Mesothelial cell of epicardium (in vitro differentiated cells): ENCODE measurements around the gene RANBP1. TPM values are rescaled to one million over a fixed set of nuclear protein-coding genes. Genes with fewer than 3 reads are reported as not detected.

ENCODE experiments used
- DNase-seq, 2 experiments: peaks; one replicate each; pipeline ENCODE4 v3.0.0; 2021; ENCODE audit warnings: low spot score in 2 of 2; ENCODE audit not compliant: unreplicated experiment in 2 of 2
- H3K27ac Mint-ChIP-seq: 2 replicates; pipeline ENCODE4 v1.8.0; 2021; ENCODE audit warnings: mixed read lengths
- H3K27me3 Mint-ChIP-seq: 2 replicates; pipeline ENCODE4 v1.8.0; 2021; ENCODE audit warnings: low read depth, mixed read lengths
- H3K36me3 Mint-ChIP-seq: 2 replicates; pipeline ENCODE4 v1.8.0; 2021; ENCODE audit warnings: mixed read lengths
- H3K4me1 Mint-ChIP-seq: 2 replicates; pipeline ENCODE4 v1.8.0; 2021; ENCODE audit warnings: mixed read lengths
- H3K4me3 Mint-ChIP-seq: 2 replicates; pipeline ENCODE4 v1.8.0; 2021; ENCODE audit warnings: mild to moderate bottlenecking, moderate library complexity, mixed read lengths
- H3K9me3 Mint-ChIP-seq: 2 replicates; pipeline ENCODE4 v1.8.0; 2021; ENCODE audit warnings: mixed read lengths
- total RNA-seq: library from RNA; stranded (reverse); gene quantifications from 3 replicates; pipeline ENCODE4 v1.2.1, GENCODE V29; 2021
- TF ChIP-seq, protein P1 (sequence below): fragments of 200-600 bp; sonication (generic); IDR thresholded peaks from one replicate; pipeline ENCODE4 v1.5.0; 2021; ENCODE audit warnings: antibody characterized with exemption; ENCODE audit not compliant: unreplicated experiment

RANBP1 gene
- total RNA-seq, 1 donor from 2014 or later = 154 TPM

DNA sequence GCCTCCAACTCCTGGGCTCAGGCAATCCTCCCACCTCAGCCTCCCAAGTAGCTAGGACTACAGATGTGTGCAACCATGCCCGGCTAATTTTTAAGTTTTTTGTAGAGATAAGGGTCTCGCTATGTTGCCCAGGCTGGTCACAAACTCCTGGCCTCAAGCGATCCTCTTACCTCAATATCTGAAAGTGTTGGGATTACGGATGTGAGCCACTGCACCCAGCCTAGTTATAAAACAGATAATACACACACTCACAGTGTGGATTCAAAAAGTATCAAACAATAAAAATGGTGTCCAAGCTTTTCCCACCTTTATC is 35.3 kb downstream of the RANBP1 start:
- Mint-ChIP-seq H3K4me3 (no peak overlapping the region), H3K36me3 (no peaks in the 10 kb centered on the region), H3K27ac (no peak overlapping the region), H3K9me3 (no peaks in the 10 kb centered on the region), H3K27me3 (no peaks in the 10 kb centered on the region), H3K4me1 (no peaks in the 10 kb centered on the region)
- TF ChIP-seq, protein P1, sequence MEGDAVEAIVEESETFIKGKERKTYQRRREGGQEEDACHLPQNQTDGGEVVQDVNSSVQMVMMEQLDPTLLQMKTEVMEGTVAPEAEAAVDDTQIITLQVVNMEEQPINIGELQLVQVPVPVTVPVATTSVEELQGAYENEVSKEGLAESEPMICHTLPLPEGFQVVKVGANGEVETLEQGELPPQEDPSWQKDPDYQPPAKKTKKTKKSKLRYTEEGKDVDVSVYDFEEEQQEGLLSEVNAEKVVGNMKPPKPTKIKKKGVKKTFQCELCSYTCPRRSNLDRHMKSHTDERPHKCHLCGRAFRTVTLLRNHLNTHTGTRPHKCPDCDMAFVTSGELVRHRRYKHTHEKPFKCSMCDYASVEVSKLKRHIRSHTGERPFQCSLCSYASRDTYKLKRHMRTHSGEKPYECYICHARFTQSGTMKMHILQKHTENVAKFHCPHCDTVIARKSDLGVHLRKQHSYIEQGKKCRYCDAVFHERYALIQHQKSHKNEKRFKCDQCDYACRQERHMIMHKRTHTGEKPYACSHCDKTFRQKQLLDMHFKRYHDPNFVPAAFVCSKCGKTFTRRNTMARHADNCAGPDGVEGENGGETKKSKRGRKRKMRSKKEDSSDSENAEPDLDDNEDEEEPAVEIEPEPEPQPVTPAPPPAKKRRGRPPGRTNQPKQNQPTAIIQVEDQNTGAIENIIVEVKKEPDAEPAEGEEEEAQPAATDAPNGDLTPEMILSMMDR = no peak
- DNase-seq = no peak

DNA sequence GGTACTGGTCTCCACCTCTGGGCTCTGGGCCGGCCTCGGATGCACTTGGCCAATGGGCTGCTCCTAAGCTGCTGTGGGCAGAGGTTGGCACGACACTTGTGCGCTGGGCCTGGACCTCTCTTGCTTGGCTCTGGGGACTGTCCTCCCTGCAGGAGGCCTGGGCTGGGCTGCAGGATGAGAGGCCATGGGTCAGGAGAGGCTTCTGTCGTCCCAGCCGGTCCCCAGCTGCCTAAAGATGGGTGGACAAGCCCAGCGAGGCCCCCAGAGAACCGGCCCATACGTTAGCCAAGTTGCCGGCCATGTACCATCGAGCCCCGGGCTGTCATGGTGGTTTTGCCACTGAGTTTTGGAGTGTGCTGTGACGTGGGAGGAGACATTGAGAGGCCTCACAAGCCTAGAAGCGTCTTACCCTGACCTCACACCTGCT is 36.6 kb downstream of the RANBP1 start:
- TF ChIP-seq, protein P1 = no peak
- no peaks in the 10 kb centered on the region for H3K9me3 Mint-ChIP-seq
- DNase-seq = no peak
- peaks cover 3% of the 10 kb centered on the region for H3K27me3 Mint-ChIP-seq
- H3K27ac Mint-ChIP-seq = no peak overlapping the region
- no peak overlapping the region for H3K4me3 Mint-ChIP-seq
- no peaks in the 10 kb centered on the region for H3K36me3 Mint-ChIP-seq
- peaks cover 3% of the 10 kb centered on the region for H3K4me1 Mint-ChIP-seq

DNA sequence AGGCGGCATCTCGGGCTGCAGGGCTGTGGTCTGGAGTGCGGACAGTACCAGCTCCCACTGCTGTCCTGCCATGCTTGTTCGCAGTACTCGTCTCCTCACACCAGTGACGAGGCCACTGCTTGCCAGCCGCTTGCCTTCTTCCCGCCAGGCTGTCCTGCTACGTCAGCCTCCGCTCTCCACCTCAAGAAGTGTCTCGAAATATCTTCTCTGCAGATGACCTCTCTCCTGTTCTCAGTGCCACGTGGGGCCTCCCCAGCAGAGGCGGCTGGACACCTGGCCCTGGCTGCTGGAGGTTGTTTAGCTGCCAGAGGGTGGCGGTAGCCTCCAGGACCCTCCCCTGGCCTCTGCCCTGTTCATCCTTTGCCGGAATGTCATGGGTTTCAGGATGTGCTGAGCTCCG is 38.0 kb downstream of the RANBP1 start:
- DNase-seq = no peak
- H3K27ac Mint-ChIP-seq = no peak overlapping the region
- TF ChIP-seq, protein P1 = no peak
- no peaks in the 10 kb centered on the region for H3K36me3 Mint-ChIP-seq
- peaks cover 6% of the 10 kb centered on the region for H3K27me3 Mint-ChIP-seq
- no peak overlapping the region for H3K4me3 Mint-ChIP-seq
- H3K4me1 Mint-ChIP-seq = peaks cover 3% of the 10 kb centered on the region
- H3K9me3 Mint-ChIP-seq = no peaks in the 10 kb centered on the region

DNA sequence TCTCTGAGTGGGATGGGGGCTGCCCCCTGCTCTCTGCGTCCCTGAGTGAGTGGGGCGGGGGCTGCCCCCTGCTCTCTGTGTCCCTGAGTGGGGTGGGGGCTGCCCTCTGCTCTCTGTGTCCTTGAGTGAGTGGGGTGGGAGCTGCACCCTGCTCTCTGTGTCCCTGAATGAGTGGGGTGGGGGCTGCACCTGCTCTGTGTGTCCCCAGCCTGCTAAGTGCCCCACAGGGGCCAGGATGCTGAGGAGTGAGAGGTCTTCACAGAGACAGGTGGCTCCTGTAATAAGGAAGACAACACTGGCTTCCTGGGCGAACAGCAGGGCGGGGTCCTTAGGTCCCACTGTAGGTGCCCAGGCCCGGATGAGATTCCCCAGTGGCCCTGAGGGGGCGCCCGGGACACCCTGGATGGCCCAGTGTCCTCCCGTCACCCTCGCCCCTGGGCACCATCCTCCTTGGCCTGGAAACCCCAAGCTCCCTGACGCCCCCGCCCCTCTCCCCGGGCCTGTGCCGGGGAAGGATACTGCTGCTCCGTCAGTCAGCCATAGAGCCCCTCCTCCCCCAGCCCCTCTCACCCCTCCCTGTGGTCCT is 38.8 kb downstream of the RANBP1 start:
- TF ChIP-seq, protein P1 = no peak
- no peak overlapping the region for H3K4me3 Mint-ChIP-seq
- DNase-seq = no peak
- no peaks in the 10 kb centered on the region for H3K36me3 Mint-ChIP-seq
- H3K27ac Mint-ChIP-seq = no peak overlapping the region
- peaks cover 3% of the 10 kb centered on the region for H3K4me1 Mint-ChIP-seq
- H3K9me3 Mint-ChIP-seq = no peaks in the 10 kb centered on the region
- peaks cover 8% of the 10 kb centered on the region for H3K27me3 Mint-ChIP-seq

DNA sequence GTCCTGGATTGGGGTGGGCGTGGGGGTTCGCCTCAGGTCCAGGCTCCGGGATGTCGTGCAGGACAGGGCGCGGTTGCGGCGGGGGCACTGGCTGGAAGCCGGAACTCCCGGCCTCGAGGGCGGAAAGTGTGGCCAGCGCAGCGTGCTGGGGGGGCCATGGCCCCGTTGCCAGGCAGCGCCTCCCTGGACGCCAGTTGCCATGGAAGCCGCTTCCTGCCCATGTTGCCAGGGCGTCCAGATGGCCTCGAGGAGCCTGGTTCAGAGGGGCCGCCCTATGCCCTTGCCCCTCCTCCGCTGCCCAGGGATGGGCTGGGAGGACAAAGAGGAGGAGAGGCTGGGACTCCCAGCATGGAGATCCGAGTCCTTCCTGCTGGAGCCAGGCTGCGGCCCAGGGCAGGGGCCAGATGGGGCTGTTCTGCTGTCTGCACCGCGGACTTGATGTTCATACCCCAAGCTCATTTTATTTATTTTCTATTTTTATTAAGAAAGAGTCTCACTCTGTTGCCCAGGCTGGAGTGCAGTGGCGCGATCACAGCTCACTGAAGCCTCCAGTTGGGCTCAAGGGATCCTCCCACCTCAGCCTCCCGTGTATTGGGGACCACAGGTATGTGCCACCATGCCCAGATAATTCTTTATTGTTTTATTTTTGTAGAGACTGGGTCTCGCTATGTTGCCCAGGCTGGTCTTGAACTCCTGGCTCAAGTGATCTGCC is 39.6 kb downstream of the RANBP1 start:
- no peak for DNase-seq
- peaks cover 8% of the 10 kb centered on the region for H3K27me3 Mint-ChIP-seq
- H3K4me3 Mint-ChIP-seq = no peak overlapping the region
- no peaks in the 10 kb centered on the region for H3K9me3 Mint-ChIP-seq
- TF ChIP-seq, protein P1 = no peak
- H3K27ac Mint-ChIP-seq = no peak overlapping the region
- peaks cover 3% of the 10 kb centered on the region for H3K4me1 Mint-ChIP-seq
- H3K36me3 Mint-ChIP-seq = no peaks in the 10 kb centered on the region

DNA sequence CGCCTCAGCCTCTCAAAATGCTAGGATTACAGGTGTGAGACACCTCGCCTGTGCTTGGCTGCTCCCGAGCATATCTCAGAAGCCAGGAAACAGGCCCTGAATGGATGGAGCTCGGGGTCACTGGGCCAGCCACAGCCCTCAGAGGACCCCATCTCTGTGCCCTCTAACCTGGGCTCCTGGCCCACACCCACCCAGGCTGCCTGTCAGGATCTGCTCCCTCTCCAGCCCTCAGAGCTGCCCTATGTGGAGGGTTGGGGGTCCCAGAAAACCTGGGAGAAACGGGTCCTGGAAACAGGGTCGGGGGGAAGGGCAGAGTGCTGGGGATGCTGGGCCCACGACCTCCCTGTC is 40.1 kb downstream of the RANBP1 start:
- Mint-ChIP-seq H3K4me3 (no peak overlapping the region), H3K36me3 (no peaks in the 10 kb centered on the region), H3K27me3 (peaks cover 8% of the 10 kb centered on the region), H3K9me3 (no peaks in the 10 kb centered on the region), H3K27ac (no peak overlapping the region), H3K4me1 (peaks cover 3% of the 10 kb centered on the region)
- TF ChIP-seq, protein P1 = no peak
- DNase-seq = no peak
